ENCODE measurements around the gene CLDN18. TPM values are rescaled to one million over a fixed set of nuclear protein-coding genes. Genes with fewer than 3 reads are reported as not detected.

The CLDN18 gene
- total and polyA plus RNA-seq, 9 of the 15 experiments (the other 6 are each of a cell fraction or from before 2014, with no cell fraction given): 0.11 TPM; not detected in 8

DNA sequence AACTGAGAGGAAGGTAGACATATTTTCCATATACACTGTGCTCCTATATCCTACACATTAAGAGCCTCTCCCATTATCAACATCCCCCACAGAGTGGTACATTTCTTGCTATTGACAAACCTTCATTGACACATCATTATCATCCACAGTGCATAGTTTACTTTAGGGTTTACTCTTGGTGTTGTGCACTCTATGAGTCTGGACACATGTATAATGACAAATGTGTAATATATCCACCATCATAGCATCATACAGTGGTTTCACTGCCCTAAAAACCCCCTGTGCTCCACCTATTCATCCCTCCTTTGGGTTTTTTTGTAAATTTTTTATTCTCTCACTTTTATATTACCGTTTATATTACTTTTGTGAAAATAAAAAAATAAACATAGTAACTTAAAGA, 22.2 kb upstream of the CLDN18 start:
- FAIRE-seq (no peak), ATAC-seq (no peak), DNase-seq (ENCODE audit: extremely low read depth in 1 of 4, low spot score in 3 of 4) (no peak)
- TF ChIP-seq, protein P1, sequence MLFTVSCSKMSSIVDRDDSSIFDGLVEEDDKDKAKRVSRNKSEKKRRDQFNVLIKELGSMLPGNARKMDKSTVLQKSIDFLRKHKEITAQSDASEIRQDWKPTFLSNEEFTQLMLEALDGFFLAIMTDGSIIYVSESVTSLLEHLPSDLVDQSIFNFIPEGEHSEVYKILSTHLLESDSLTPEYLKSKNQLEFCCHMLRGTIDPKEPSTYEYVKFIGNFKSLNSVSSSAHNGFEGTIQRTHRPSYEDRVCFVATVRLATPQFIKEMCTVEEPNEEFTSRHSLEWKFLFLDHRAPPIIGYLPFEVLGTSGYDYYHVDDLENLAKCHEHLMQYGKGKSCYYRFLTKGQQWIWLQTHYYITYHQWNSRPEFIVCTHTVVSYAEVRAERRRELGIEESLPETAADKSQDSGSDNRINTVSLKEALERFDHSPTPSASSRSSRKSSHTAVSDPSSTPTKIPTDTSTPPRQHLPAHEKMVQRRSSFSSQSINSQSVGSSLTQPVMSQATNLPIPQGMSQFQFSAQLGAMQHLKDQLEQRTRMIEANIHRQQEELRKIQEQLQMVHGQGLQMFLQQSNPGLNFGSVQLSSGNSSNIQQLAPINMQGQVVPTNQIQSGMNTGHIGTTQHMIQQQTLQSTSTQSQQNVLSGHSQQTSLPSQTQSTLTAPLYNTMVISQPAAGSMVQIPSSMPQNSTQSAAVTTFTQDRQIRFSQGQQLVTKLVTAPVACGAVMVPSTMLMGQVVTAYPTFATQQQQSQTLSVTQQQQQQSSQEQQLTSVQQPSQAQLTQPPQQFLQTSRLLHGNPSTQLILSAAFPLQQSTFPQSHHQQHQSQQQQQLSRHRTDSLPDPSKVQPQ (CRISPR knock-in tag; IDR thresholded peaks at IDR 0.05; ENCODE audit: borderline replicate concordance): no peak
- no peak for TF ChIP-seq ELF2 (CRISPR knock-in tag; IDR thresholded peaks at IDR 0.05)
- TF ChIP-seq CCAR2 (IDR thresholded peaks at IDR 0.05; ENCODE audit: low read depth, low read length): no peak
- TF ChIP-seq POLR3G (IDR thresholded peaks at IDR 0.05; ENCODE audit: extremely low read depth, insufficient read length, insufficient replicate concordance): no peak
- no peak for TF ChIP-seq SOX6 (IDR thresholded peaks at IDR 0.05)
- no peak for TF ChIP-seq CEBPG (CRISPR knock-in tag; IDR thresholded peaks at IDR 0.05)
- TF ChIP-seq CEBPG (tag; conservative IDR thresholded peaks at IDR 0.05 in 1 of 2, IDR thresholded peaks at IDR 0.05 in 1 of 2): no peak
- TF ChIP-seq ZBTB2 (IDR thresholded peaks at IDR 0.05): no peak
- TF ChIP-seq, protein P2, sequence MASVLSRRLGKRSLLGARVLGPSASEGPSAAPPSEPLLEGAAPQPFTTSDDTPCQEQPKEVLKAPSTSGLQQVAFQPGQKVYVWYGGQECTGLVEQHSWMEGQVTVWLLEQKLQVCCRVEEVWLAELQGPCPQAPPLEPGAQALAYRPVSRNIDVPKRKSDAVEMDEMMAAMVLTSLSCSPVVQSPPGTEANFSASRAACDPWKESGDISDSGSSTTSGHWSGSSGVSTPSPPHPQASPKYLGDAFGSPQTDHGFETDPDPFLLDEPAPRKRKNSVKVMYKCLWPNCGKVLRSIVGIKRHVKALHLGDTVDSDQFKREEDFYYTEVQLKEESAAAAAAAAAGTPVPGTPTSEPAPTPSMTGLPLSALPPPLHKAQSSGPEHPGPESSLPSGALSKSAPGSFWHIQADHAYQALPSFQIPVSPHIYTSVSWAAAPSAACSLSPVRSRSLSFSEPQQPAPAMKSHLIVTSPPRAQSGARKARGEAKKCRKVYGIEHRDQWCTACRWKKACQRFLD (CRISPR knock-in tag; IDR thresholded peaks at IDR 0.05): no peak
- TF ChIP-seq, protein P3, sequence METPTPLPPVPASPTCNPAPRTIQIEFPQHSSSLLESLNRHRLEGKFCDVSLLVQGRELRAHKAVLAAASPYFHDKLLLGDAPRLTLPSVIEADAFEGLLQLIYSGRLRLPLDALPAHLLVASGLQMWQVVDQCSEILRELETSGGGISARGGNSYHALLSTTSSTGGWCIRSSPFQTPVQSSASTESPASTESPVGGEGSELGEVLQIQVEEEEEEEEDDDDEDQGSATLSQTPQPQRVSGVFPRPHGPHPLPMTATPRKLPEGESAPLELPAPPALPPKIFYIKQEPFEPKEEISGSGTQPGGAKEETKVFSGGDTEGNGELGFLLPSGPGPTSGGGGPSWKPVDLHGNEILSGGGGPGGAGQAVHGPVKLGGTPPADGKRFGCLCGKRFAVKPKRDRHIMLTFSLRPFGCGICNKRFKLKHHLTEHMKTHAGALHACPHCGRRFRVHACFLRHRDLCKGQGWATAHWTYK (CRISPR knock-in tag; IDR thresholded peaks at IDR 0.05): no peak
- TF ChIP-seq NUFIP1 (IDR thresholded peaks at IDR 0.05; ENCODE audit: partially characterized antibody): no peak
- no peak for TF ChIP-seq NR1H2 (CRISPR knock-in tag; IDR thresholded peaks at IDR 0.05)
- TF ChIP-seq, protein P4, sequence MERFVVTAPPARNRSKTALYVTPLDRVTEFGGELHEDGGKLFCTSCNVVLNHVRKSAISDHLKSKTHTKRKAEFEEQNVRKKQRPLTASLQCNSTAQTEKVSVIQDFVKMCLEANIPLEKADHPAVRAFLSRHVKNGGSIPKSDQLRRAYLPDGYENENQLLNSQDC (CRISPR knock-in tag; IDR thresholded peaks at IDR 0.05): no peak
- Histone ChIP-seq H3K9me1 (ENCODE audit: control insufficient read depth, insufficient read depth, low read length) (no peaks in the 10 kb centered on the region), H3K36me3 (ENCODE audit: control insufficient read depth, insufficient read depth, low read length) (no peaks in the 10 kb centered on the region), H3K4me1 (replicated peaks in 1 of 2; ENCODE audit: control insufficient read depth in 2 of 2, insufficient read depth in 2 of 2, low read length in 2 of 2) (no peaks in the 10 kb centered on the region), H3K9ac (ENCODE audit: insufficient read depth in 1 of 2, low read depth in 2 of 2, low read length in 2 of 2) (no peak overlapping the region), H3K9me3 (replicated peaks; ENCODE audit: control insufficient read depth, insufficient read depth, low read depth, low read length) (no peaks in the 10 kb centered on the region), H4K20me1 (replicated peaks; ENCODE audit: control insufficient read depth, insufficient read depth, low read length) (no peaks in the 10 kb centered on the region), H3K27ac (ENCODE audit: extremely low read depth, low read depth, low read length) (no peak overlapping the region), H3K4me2 (ENCODE audit: insufficient read depth, low read length) (no peak overlapping the region), H3K27me3 (ENCODE audit: control insufficient read depth in 2 of 2, insufficient read depth in 2 of 2, low read length in 2 of 2) (no peaks in the 10 kb centered on the region), H3K79me2 (ENCODE audit: control insufficient read depth, insufficient read depth, low read length) (no peaks in the 10 kb centered on the region), H3K4me3 (no peak overlapping the region), H2AFZ (ENCODE audit: low read depth, low read length) (no peak overlapping the region)
- no TSS peak for BruUV-seq (replicated peaks)
- intact Hi-C loops (cut with micrococcal nuclease): no loop called here
- ChIA-PET POLR2A (no interaction called here), CTCF (ENCODE audit: low intra/inter-chr PET ratio) (no interaction called here)
- in situ Hi-C loops (cut with MboI): no loop called here
- WGBS (ENCODE audit: insufficient coverage, low coverage, missing lambda C conversion rate): 0% methylated on average over 1 of the region's 1 CpG
